Suprapubic skin (tissue), 4 donors: Measurements from ENCODE around the gene PTPRM. TPM values are rescaled to one million over a fixed set of nuclear protein-coding genes. Genes with fewer than 3 reads are reported as not detected.

Experiments
- DNase-seq, 2 donors: peaks; one replicate each; pipeline ENCODE4 v3.0.0-alpha.2; 2019; ENCODE audit warnings: low spot score in 2 of 2
- H3K27ac ChIP-seq: fragments of 200-600 bp; sonication (generic); one replicate; pipeline ENCODE4 v1.5.1; 2019
- H3K27me3 ChIP-seq: fragments of 200-600 bp; sonication (generic); one replicate; pipeline ENCODE4 v1.5.1; 2019
- H3K36me3 ChIP-seq: fragments of 200-600 bp; sonication (generic); one replicate; pipeline ENCODE4 v1.5.1; 2019
- H3K4me1 ChIP-seq: fragments of 200-600 bp; sonication (generic); one replicate; pipeline ENCODE4 v1.5.1; 2019
- H3K4me3 ChIP-seq: fragments of 200-600 bp; sonication (generic); one replicate; pipeline ENCODE4 v1.5.1; 2019; ENCODE audit warnings: mild to moderate bottlenecking
- H3K9me3 ChIP-seq: fragments of 200-600 bp; sonication (generic); one replicate; pipeline ENCODE4 v1.5.1; 2019
- CTCF ChIP-seq, 2 donors: fragments of 200-600 bp in 1 of 2; fragments of 450-650 bp in 1 of 2; sonication (generic) in 1 of 2; IDR thresholded peaks; one replicate each; pipeline ENCODE4 v1.5.1; 2016 to 2019; ENCODE audit warnings: antibody characterized with exemption in 2 of 2, mild to moderate bottlenecking in 1 of 2, moderate library complexity in 1 of 2
- EP300 ChIP-seq: sonication (generic); formaldehyde crosslinking; IDR thresholded peaks from one replicate; pipeline ENCODE4 v1.6.1; 2017; ENCODE audit warnings: antibody characterized with exemption
- POLR2A ChIP-seq, 2 donors: fragments of 450-650 bp; IDR thresholded peaks; one replicate each; pipeline ENCODE4 v1.6.1; 2017; ENCODE audit warnings: antibody characterized with exemption in 2 of 2, mild to moderate bottlenecking in 2 of 2, moderate library complexity in 2 of 2
- POLR2AphosphoS5 ChIP-seq, 3 donors: sonication (generic); formaldehyde crosslinking; IDR thresholded peaks; one replicate each; pipeline ENCODE4 v1.6.1; 2017; ENCODE audit warnings: antibody characterized with exemption in 3 of 3
- WGBS: methylation state at CpG from one replicate; pipeline ENCODE4 v1.1.5; 2018; 5-methylcytosine and 5-hydroxymethylcytosine counted together
- total RNA-seq, 4 donors: library from RNA; depleted of rRNA; stranded (reverse); fragments of >200 nt; gene quantifications; one replicate each; pipeline ENCODE4 v1.1.0, GENCODE V29; 2016

PTPRM gene
- total RNA-seq, 4 donors from 2014 or later, result 19.8 to 73.7 (median 40.0) TPM

- no peaks in the 10 kb centered on the region for H3K4me1 ChIP-seq
- no peak overlapping the region for H3K4me3 ChIP-seq
- no peaks in the 10 kb centered on the region for H3K36me3 ChIP-seq
- no peak for DNase-seq
- H3K9me3 ChIP-seq, result no peaks in the 10 kb centered on the region
- TF ChIP-seq CTCF (IDR thresholded peaks at IDR 0.05) (no peak), EP300 (no peak), POLR2AphosphoS5 (IDR thresholded peaks at IDR 0.05) (no peak), POLR2A (IDR thresholded peaks at IDR 0.05) (no peak)
- no peak overlapping the region for H3K27ac ChIP-seq
- no peaks in the 10 kb centered on the region for H3K27me3 ChIP-seq
- 46% methylated on average over 5 of the region's 5 CpGs for WGBS
Observed at GRCh38 chr18:8329186-8329771, 762.2 kb downstream of the PTPRM start.

- TF ChIP-seq POLR2A (IDR thresholded peaks at IDR 0.05) (no peak), POLR2AphosphoS5 (IDR thresholded peaks at IDR 0.05) (no peak), CTCF (IDR thresholded peaks at IDR 0.05) (no peak), EP300 (no peak)
- H3K36me3 ChIP-seq, result no peaks in the 10 kb centered on the region
- H3K27me3 ChIP-seq, result no peaks in the 10 kb centered on the region
- H3K4me1 ChIP-seq, result no peaks in the 10 kb centered on the region
- 90% methylated on average over 10 of the region's 10 CpGs for WGBS
- H3K4me3 ChIP-seq, result no peak overlapping the region
- no peak overlapping the region for H3K27ac ChIP-seq
- DNase-seq, result no peak
- H3K9me3 ChIP-seq, result no peaks in the 10 kb centered on the region
Observed at GRCh38 chr18:8330575-8330974, 763.5 kb downstream of the PTPRM start.

GRCh38 chr18:8332286-8332685 is 765.2 kb downstream of the PTPRM start:
- Histone ChIP-seq H3K27me3 (no peaks in the 10 kb centered on the region), H3K27ac (no peak overlapping the region), H3K9me3 (no peaks in the 10 kb centered on the region), H3K4me3 (no peak overlapping the region), H3K36me3 (no peaks in the 10 kb centered on the region), H3K4me1 (no peaks in the 10 kb centered on the region)
- WGBS, result 81% methylated on average over 4 of the region's 4 CpGs
- no peak for TF ChIP-seq POLR2AphosphoS5 (IDR thresholded peaks at IDR 0.05)
- TF ChIP-seq POLR2A (IDR thresholded peaks at IDR 0.05), result no peak
- no peak for TF ChIP-seq EP300
- TF ChIP-seq CTCF (IDR thresholded peaks at IDR 0.05), result no peak
- no peak for DNase-seq

- Histone ChIP-seq H3K4me3 (no peak overlapping the region), H3K27me3 (no peaks in the 10 kb centered on the region), H3K36me3 (no peaks in the 10 kb centered on the region), H3K9me3 (no peaks in the 10 kb centered on the region), H3K27ac (no peak overlapping the region), H3K4me1 (no peaks in the 10 kb centered on the region)
- TF ChIP-seq CTCF (IDR thresholded peaks at IDR 0.05) (no peak), EP300 (no peak), POLR2AphosphoS5 (IDR thresholded peaks at IDR 0.05) (no peak), POLR2A (IDR thresholded peaks at IDR 0.05) (no peak)
- no peak for DNase-seq
- WGBS, result 86% methylated on average over 1 of the region's 1 CpG
Observed at GRCh38 chr18:8333961-8334360, 766.8 kb downstream of the PTPRM start.

- 97% methylated on average over 3 of the region's 3 CpGs for WGBS
- no peaks in the 10 kb centered on the region for H3K9me3 ChIP-seq
- H3K27me3 ChIP-seq, result no peaks in the 10 kb centered on the region
- H3K36me3 ChIP-seq, result no peaks in the 10 kb centered on the region
- no peak overlapping the region for H3K4me3 ChIP-seq
- H3K27ac ChIP-seq, result no peak overlapping the region
- TF ChIP-seq POLR2A (IDR thresholded peaks at IDR 0.05) (no peak), POLR2AphosphoS5 (IDR thresholded peaks at IDR 0.05) (no peak), CTCF (IDR thresholded peaks at IDR 0.05) (no peak), EP300 (no peak)
- DNase-seq, result no peak
- H3K4me1 ChIP-seq, result no peaks in the 10 kb centered on the region
Observed at GRCh38 chr18:8337211-8337610, 770.1 kb downstream of the PTPRM start.
